Measurements from ENCODE around the gene RABGAP1L.
"Not testable (repeated sequence)": the region's sequence is repeated elsewhere in the genome, so short reads cannot be mapped to it uniquely, and the experiment has no call there.

The RABGAP1L gene

GRCh38 chr1:174837386-174837785 is 678.1 kb downstream of the RABGAP1L start:
- no peak for DNase-seq

- DNase-seq: no peak
Measured at GRCh38 chr1:174839211-174839610, 679.9 kb downstream of the RABGAP1L start.

GRCh38 chr1:174841747-174842146 is 682.4 kb downstream of the RABGAP1L start:
- no peak for DNase-seq

GRCh38 chr1:174848593-174849560 is 689.6 kb downstream of the RABGAP1L start:
- DNase-seq: not testable (repeated sequence)

GRCh38 chr1:174850726-174851125 is 691.4 kb downstream of the RABGAP1L start:
- no peak for DNase-seq

GRCh38 chr1:174858301-174858700 is 699.0 kb downstream of the RABGAP1L start:
- DNase-seq: no peak

- DNase-seq: no peak
Measured at GRCh38 chr1:174870319-174870718, 711.0 kb downstream of the RABGAP1L start.

GRCh38 chr1:174871886-174872285 is 712.6 kb downstream of the RABGAP1L start:
- no peak for DNase-seq

- no peak for DNase-seq
Measured at GRCh38 chr1:174872615-174873058, 713.3 kb downstream of the RABGAP1L start.

- no peak for DNase-seq
Measured at GRCh38 chr1:174874331-174875053, 715.2 kb downstream of the RABGAP1L start.

- DNase-seq: no peak
Measured at GRCh38 chr1:174875306-174875705, 716.0 kb downstream of the RABGAP1L start.

GRCh38 chr1:174877208-174877673 is 717.9 kb downstream of the RABGAP1L start:
- no peak for DNase-seq

- no peak for DNase-seq
Measured at GRCh38 chr1:174880171-174880570, 720.9 kb downstream of the RABGAP1L start.

- no peak for DNase-seq
Measured at GRCh38 chr1:174883409-174883808, 724.1 kb downstream of the RABGAP1L start.

- DNase-seq: no peak
Measured at GRCh38 chr1:174884038-174884437, 724.7 kb downstream of the RABGAP1L start.

GRCh38 chr1:174884566-174884965 is 725.2 kb downstream of the RABGAP1L start:
- no peak for DNase-seq

- no peak for DNase-seq
Measured at GRCh38 chr1:174890024-174890423, 730.7 kb downstream of the RABGAP1L start.

- DNase-seq: no peak
Measured at GRCh38 chr1:174892016-174892415, 732.7 kb downstream of the RABGAP1L start.

GRCh38 chr1:174894117-174894762 is 734.9 kb downstream of the RABGAP1L start:
- DNase-seq: no peak

- DNase-seq: not testable (repeated sequence)
Measured at GRCh38 chr1:174895610-174896009, 736.3 kb downstream of the RABGAP1L start.

GRCh38 chr1:174898102-174898797 is 738.9 kb downstream of the RABGAP1L start:
- DNase-seq: no peak

- DNase-seq: no peak
Measured at GRCh38 chr1:174900317-174900716, 741.0 kb downstream of the RABGAP1L start.
